HCEC 1CT (cell line): ENCODE data around the gene C1orf21.

Source experiments
- DNase-seq: peaks from one replicate; pipeline ENCODE4 v3.0.0-alpha.2; 2017

Gene C1orf21

DNA sequence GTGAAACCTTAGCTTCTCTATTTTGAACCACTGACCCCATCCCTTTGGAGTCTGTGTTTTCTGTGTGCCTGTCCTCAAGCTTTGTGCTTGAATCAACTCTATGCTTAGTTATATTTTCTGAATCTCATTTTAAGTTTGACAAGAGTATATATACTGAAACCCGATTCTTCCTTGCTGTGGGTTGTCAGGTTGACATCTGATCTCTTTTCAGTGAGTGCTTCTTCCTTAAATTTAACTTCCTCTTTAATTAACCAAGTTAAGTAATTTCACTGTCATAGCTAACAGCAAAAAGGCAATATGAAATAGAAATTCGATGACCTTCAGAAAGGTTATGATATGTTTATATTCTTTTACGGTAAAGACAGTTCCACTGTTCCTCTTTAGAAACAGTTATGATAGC is 69.4 kb downstream of the C1orf21 start:
- no peak for DNase-seq

DNA sequence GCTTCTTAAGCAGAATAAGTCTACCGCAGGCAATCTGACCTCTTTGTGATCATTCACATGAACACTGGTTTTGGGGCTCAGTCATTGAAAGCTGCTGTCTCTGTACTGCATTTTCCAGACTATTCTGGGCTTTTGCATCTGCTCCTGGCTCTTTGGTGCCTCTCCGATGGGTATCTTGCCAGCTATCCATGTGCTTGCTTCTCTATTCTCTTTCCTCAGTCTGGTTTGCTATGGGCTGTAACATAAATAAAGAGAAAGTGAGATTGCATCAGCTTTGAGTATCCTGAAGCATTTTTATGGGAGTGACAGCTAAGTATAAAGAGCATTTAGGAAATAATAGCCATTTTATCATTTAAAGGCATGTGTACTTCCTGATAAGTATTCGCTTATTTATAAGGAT is 70.7 kb downstream of the C1orf21 start:
- peak; percentile 3 for DNase-seq

DNA sequence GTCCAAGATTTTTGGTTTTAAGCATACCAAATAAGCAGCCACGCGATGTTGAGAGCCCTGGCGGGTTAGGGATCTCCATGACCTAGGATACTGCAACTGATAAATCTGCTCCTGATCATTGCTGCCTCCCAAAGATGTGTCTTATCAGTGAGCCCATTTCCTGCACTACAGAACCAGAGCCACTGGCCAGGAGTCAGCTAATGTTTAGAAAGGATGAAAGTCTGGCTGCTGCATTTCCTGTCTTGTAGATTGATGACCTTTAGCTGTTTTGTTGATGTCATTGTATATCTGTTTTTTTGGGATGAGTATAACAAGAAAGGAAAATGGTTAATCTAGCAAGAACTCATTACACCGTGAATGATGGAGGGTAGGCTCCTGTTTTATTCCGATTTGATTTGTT is 74.5 kb downstream of the C1orf21 start:
- peak; percentile 15 for DNase-seq

DNA sequence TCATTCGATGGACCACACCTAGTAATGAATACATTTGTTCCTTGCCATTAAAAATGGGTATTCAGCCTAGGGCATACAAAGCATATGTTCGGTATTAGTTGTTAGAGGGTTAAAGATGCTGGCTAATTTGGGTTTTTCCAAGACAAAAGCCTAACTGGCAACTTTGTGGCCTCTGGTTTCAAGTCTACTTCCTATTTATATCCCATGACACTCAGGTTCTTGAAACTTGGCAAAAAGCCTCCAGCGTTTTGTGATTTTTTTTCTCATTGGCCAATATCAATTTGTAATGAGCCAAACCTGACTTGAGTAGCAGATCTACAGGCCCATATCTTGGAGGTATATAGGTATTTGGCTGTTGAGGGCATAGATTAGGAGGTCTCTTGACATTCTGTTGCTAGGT is 75.3 kb downstream of the C1orf21 start:
- DNase-seq: no peak

DNA sequence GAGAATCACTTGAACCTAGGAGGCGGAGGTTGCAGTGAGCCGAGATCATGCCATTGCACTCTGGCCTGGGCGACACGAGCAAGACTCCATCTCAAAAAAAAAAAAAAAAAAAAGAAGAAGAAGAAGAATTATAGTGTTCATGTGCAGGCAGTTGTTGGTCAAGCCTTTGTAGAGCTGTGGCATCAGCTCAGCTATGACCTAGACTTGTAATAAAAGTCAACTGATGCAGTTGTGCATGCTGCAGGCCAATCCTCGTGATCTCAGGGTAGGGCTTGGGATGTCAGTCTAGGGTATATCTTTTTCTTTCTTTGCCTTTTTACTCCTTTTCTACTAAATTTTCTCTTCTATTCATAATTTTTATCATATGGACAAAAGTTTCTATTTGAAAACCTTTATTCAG is 76.2 kb downstream of the C1orf21 start:
- DNase-seq: no peak

DNA sequence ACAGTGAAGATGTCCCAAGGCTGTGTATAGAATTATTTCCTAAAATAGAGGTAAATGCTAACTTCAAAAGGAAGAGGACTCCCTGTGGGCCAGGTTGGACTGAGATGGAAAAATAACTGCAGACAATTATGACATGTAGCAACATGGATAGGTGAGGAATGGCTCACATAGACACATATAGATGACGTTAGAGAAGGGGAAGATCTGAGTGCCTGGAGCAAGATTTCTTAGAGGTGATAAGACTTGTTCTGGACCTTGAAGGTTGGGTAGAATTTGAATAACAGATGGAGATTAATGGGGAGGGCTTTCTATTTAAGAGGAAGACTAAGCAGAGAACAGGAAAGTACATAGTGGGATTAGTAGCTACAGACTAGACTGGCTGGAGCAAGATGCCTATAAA is 76.9 kb downstream of the C1orf21 start:
- DNase-seq: no peak

DNA sequence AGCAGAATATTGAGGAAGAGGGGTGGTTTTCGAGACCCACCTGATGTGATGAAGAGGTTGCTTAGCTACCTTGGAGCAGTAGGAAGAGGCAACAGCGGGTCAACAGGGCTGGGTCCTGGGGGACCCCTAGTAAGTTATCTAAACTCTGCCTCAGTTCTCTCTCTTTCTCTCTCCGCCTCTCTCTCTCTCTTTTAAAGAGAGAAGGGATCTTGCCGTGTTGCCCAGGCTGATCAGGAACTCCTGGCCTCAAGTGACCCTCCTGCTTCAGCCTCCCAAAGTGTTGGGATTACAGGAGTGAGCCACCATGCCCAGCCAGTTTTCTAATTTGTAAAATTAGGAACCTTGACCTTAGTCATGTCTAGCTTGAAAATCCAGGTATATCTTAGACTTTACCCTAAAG is 77.9 kb downstream of the C1orf21 start:
- DNase-seq: no peak

DNA sequence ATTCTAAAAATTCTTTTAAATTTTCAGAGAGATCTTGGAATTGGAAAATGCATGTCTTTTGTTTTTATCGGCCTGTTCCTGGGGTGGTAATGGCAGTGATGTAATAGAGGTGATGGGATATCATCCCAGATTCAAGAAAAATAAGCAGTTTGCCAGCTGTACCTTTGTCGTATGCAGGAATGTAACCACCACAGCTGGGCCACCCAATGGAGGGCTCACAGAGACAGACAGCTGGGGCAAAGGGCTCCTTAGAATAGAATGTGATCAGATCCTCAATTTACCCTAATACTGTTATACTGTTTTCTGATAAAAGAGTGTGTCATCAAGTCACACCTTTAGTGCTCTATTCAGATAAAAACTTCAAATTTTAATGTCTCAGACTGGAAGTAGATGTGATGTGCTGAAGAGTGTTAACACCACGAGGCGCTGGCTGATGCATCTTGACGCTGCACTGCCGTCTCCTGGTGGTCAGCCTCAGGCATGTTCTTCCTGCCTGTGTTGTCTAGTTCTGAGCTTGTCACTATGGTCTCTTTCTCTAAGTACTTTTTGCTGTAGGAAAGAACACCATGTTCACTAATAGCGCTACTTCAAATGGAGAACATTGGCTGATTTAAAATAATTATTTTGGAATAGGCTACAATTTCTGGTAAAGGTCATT is 78.8 kb downstream of the C1orf21 start:
- DNase-seq: no peak

DNA sequence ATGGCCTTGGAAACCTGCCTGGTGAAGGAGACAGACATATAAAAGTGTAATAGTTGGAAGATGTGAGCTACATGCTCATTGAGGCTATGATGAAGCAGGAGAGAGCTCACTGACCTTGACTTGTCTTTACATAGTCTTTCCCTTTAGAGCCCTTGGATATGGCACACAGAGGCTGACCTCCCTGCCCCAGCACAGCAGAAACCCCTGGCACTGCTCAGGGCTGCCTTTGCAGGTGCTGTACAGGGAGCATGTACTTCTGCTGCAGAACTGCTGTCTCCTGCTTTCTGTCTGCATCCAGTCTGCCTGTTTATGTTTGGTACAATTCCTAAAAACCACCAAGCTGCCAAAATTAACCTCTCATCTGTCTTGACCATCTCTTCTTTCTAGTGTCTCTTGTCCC is 80.5 kb downstream of the C1orf21 start:
- DNase-seq: no peak

DNA sequence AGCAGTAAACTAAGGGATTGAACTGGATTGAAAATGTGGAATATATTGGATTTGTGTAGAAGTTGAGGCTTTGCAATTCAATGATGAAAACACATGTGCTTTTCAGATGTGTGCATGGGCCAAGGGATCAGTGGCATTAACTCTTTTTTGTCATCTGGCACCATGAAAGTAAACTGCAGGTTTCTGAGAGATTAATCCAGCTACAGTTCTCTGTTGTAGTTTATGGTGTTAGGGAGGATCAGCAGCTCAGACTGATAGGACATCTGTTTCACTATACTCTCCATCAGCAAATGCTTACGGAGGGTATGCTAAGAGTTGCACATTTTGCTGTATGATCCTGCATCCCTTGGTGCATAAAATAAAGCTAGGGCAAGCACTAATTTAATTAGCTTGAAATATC is 82.6 kb downstream of the C1orf21 start:
- DNase-seq: no peak

DNA sequence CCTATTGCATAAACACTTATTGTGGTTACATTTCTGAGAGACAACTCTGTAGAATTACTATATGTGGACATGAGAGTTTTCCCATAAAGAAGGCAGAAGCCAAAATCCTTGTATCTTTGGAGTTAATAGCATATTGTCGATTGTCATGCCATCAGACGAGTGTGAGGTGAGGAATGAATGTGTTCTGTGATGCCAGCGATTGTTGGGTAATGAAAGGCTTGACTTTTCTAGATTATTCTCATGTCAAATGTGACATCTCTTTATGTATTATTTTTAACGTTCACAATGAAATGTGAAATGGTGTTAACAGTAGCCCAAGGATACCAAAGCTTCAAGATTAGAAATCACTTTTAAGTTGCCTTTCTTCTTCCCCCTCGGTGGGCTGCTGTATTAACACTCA is 84.9 kb downstream of the C1orf21 start:
- no peak for DNase-seq

DNA sequence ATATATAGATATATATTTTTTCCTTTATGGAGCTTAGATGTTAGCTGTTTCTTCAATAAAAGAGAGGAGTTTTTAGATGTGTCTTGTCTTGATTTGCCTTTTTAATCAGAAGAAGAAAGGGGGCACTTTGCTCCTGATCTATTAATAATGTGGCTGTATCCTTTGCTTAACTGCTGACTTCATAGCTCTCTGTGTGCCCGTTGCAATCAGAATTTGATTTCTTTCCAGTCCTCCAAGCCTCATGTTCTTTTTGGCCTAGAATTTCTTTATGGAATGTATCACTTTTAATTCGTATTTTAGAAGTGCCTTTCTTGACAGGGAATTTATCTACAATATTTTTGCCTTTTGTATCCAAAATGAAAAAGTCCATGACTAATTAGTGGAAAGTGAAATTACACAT is 85.3 kb downstream of the C1orf21 start:
- DNase-seq: no peak

DNA sequence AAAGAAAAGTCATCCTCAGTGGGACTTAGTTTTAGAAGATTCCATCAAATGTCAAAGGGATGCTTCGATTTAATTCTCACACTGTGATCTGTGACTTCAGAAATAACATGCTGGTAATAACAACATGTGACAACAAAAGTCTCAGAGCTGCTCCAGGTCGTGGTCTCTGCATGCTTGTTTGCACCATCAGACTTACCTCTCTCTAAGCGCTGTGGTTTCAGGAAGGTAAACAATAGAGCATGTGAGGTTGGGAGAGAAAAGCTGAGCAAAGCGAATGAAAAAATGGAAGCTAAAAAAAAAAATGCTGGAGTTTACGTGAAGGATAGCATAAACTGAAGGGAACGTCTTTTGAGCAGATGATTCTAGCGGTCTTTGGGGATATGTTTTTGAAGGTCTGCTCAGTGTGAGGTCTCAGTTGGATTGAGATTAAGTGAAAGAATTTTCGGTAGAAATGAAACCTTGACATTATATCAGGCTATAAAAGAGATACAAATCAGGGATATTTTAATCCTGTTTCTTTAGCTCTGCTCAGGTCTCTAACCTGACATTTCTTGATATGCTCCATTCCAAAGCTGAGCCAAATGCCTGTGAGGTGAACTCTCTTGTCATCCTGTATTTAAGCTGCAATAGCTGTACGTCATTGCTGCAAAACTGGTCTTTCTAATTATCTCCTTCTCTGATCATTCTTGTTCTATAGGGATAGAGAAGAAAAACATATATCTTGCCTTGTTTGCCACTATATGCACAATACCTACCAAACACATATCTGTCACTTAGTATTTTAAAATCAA is 86.5 kb downstream of the C1orf21 start:
- no peak for DNase-seq

DNA sequence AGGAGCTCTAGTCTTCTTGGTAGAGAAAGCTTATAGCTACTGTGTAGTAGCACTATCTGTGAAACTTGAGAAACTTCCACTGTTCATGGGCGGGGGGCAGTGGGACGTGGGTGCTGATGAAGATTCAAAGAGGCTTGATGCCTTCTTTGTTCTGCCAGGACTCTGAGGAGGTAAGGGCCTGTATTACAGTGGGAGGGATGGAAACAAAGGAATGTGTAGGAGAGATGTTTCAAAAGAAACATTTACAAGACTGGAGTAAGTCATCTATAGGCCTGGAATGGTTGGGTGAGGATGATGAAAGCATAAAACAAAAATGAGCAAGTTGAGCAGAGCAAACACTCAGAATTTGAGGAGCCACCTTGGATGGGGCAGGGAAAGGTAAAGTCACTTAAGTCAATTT is 89.4 kb downstream of the C1orf21 start:
- DNase-seq: no peak

DNA sequence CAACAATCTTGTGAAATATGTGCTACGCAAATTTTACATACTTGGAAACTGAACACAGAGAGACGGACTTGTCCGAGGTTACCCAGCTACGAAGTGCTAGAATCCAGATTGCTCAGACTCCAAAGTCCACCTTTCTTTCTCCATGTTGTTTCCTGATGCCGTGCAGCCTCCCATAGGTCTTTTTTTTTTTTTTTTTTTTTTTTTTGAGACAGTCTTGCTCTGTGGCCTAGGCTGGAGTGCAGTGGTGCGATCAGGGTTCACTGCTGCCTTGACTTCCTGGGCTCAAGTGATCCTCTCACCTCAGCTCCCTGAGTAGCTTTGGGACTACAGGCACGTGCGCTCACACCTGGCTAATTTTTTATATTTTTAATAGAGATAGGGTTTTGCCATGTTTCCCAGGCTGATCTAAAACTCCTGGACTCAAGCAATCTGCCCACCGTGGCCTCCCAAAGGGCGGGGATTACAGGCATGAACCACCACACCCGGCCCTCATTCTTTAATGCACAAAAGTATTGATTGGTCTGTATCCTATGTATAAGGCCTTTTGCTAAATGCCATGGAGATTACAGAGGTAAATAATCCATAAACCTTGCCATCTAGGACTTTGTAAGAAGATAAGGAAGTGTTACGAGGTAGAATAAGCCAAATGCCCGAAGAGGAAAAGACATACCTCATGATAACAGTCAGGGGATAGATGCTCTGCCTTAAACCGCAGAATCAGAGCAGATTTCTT is 92.8 kb downstream of the C1orf21 start:
- DNase-seq: no peak

DNA sequence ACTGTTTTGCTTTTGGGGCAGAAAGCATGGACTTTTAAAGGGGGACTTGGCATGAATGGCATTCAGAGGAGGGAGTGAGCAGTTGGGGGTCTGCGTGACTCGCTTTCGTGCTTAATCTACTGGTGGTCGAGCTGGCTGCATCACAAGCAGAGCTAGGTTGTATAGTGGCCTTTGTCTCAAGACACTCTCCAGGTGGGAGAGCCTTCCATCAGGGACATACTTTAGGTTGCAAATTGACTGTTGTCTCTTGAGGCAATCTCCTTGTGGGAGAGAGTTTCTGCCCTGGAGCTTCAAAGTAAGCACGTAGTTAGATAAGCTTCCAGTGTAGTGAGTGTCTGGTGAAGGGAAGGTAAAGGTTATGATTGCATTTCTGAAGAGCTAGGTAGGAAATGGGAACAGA is 93.9 kb downstream of the C1orf21 start:
- DNase-seq: no peak

DNA sequence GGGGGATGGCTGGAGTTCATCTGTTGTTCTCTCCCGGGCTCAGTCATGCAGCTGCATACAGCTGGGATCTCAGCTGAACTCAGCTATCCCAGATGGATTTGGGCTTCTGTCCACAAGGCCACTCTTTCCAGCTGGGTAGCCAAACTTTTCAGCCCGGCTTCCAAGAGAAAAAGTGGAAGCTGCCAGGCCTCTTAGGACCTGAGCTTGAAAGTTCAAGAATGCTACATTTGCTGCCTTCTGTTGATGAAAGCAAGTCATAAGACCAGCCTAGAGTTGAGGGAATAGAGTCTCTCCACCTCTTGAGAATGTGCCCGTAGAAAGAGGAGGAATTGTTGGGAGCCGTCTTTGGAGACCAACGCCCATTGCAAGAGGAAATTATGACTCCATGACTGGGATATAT is 95.3 kb downstream of the C1orf21 start:
- peak; percentile 27 for DNase-seq

DNA sequence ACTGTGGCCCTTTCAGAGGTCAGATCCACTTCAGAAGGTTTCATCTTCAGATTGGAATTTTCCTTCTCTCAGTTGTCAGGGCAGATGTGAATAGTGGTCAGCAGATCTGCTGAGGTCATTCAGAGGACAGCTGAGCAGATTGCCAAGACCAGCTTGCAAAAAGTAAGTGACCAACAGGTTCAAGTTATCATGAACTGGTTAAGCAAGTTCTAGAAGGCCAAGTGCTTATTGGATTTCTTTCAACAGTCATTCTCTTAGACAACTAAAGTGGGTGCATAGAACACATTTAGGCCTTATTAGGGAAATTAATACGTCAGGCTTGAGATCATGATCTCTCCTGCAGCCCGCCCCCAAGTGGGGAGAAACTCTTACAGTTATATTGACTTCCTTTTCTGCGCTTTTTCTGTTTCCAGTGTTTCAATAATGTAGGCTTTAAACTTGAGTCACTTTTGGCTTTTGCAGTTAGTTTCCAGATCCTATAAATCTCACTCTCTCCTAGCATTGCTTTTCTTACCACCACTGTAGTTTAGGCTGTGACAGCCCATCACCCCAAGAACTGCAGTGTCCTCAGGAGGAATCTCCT is 96.4 kb downstream of the C1orf21 start:
- peak; percentile 80 for DNase-seq

DNA sequence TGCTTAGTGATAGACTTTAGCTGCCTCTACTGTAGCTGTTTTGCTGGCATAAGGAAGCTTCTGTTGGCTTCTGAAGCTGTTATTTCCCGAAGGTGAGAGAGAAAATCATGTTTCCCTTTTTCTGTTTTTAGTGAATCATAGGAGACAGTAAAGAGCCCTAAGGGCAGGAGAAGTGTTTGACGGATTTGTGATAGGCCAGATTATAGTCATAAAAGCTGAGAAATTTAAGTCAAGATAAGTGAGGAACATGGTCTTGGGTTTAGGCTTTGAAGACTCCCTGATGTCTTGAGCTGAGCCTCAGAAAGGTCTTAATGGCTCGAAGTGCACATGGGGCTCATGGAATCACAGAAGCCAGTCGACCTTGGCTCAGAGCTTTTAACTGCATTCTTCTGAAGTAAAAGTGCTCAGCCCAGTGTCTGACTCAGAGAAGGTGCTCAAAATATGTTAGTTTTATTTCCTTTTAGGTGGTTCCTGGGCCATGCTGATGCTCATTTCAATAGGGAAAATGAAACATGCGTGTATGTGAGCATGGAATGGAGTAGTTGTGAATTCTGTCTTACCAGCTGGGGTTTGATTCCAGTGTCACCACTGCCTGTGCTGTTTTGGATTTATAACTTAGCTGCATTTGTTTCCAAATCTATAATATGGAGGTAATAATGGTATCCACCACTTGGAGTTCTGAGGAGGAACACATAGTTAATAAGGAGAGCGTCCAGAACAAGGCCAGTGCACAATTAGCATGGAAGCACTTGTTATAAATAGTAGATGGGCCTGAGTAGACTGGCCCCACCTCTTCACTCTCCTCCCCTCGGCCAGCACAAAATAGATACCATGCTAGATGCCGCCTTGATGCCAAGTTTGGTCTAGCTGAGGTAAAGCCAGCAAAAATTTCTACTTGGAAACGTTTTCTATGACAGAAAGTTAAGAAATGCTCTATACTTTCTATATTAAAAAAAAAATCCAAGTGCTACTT is 99.2 kb downstream of the C1orf21 start:
- DNase-seq: no peak

DNA sequence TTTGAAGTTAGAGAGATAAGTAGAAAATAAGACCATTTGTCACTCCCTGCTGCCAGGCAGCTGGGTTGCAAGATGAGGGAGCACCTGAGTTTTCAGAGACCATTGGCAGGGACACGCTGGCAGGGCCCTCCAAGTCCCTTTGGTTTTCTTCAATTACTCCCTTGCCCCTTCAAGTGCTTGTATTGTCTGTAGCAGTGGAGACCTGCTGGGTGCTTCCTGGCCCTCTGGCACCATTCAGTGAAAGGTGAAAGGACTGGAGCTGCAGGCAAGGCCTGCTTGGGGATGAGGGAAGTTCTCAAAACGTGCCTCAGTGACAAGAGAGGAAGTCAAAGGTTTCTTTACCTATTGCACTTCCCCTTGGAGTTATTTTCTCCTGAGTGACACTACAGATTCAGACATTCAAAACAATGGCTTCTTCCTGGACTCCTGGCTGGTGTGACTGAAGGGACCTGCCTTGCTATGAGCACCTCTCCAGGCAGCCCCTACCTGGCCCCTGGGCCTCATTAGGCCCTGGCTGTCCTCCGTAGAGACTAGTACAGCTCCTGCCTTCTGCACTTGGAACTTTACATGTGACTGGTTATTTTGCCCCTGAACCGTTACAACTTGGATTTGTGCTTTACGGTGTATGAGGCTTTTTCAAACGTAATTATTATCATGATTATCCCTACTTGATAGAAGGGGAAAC is 100.1 kb downstream of the C1orf21 start:
- no peak for DNase-seq

DNA sequence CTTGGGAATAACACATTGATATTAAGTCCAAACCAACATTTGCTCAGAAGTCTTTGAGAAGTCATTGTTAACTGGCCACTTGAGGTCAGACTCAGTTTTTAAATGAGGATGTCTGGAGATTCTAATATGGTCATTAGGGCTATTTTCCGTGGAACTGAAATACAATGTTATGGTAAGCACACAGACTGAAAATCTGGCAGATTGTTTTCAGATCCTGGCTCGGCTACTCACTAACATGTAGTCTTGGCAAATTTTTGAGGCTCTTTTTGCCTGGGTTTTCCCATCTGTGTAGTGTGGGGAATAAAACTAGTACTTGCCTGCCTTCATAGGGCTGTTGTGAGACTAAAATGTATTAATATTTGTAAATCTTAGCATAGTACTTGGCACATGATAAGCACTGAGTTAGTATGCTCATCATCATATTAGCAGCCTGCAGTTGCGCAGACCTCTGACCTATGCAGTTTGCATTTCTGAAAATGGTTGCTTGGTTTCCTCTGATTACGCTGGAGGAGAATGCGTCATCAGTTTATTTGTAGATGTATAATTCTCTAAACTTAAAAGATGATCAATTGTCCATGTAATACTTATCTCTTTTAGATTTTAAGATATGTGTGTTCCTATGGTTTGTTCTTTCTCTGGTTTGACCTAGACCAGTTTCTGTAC is 100.8 kb downstream of the C1orf21 start:
- DNase-seq: peak; percentile 80
